ENCODE data around the gene MATCAP1. TPM values are rescaled to one million over a fixed set of nuclear protein-coding genes. Genes with fewer than 3 reads are reported as not detected.

The MATCAP1 gene
- total and polyA plus RNA-seq, 10 of the 15 experiments (the other 5 are each of a cell fraction or from before 2014, with no cell fraction given): 2.8 to 25.8 (median 8.6) TPM

DNA sequence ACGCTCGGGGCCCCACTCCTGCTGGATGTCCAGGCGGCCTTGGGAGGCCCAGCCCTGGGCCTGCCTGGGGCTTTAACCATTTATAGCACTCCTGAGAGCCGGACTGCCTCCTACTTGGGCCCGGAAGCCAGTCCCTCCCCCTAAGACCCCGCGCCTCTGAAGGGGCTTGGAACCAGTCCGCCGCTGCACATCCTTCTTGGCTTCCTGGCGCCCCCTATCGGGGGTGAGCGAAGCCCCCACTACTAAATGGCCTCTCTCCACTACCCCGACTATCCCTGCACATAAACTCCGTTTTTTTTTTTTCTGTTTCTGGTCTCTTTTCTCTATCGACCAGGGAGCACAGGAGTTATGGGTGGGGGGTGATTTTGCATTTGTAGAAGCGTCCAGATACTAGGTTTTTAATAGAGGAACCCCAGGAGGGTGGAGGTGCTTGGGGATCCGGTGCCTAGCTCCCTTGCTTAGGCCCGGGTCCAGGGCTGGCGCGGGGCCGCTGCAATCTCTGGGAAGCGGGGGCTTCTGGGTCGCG, 14.1 kb downstream of the MATCAP1 start (continued):
- TF ChIP-seq, protein P1, sequence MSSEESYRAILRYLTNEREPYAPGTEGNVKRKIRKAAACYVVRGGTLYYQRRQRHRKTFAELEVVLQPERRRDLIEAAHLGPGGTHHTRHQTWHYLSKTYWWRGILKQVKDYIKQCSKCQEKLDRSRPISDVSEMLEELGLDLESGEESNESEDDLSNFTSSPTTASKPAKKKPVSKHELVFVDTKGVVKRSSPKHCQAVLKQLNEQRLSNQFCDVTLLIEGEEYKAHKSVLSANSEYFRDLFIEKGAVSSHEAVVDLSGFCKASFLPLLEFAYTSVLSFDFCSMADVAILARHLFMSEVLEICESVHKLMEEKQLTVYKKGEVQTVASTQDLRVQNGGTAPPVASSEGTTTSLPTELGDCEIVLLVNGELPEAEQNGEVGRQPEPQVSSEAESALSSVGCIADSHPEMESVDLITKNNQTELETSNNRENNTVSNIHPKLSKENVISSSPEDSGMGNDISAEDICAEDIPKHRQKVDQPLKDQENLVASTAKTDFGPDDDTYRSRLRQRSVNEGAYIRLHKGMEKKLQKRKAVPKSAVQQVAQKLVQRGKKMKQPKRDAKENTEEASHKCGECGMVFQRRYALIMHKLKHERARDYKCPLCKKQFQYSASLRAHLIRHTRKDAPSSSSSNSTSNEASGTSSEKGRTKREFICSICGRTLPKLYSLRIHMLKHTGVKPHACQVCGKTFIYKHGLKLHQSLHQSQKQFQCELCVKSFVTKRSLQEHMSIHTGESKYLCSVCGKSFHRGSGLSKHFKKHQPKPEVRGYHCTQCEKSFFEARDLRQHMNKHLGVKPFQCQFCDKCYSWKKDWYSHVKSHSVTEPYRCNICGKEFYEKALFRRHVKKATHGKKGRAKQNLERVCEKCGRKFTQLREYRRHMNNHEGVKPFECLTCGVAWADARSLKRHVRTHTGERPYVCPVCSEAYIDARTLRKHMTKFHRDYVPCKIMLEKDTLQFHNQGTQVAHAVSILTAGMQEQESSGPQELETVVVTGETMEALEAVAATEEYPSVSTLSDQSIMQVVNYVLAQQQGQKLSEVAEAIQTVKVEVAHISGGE (CRISPR knock-in tag; IDR thresholded peaks at IDR 0.05): no peak
- TF ChIP-seq SMC3 (IDR thresholded peaks at IDR 0.05; ENCODE audit: borderline replicate concordance, low read length) (peak; percentile 20; the same call in 1 of the 2 replicates), ZNF384 (IDR thresholded peaks at IDR 0.05; ENCODE audit: borderline replicate concordance, low read depth, low read length) (0 out of 2 replicates have a peak, but pooled peaks have one; percentile 43), RCOR1 (conservative IDR thresholded peaks at IDR 0.05; ENCODE audit: low read depth, low read length) (no peak), EGR1 (IDR thresholded peaks at IDR 0.05; ENCODE audit: borderline replicate concordance in 1 of 2, low read depth in 2 of 2, low read length in 2 of 2) (no peak), RFX5 (IDR thresholded peaks at IDR 0.05; ENCODE audit: low read depth, low read length) (no peak), IKZF2 (IDR thresholded peaks at IDR 0.05) (0 out of 4 replicates have a peak, but pooled peaks of 1 of the 2 experiments have one; percentile 4), ZBED1 (IDR thresholded peaks at IDR 0.05; ENCODE audit: borderline replicate concordance) (no peak), ESRRA (IDR thresholded peaks at IDR 0.05; ENCODE audit: low read length) (no peak), HCFC1 (IDR thresholded peaks at IDR 0.05; ENCODE audit: low read length) (no peak), ZBTB4 (CRISPR knock-in tag; IDR thresholded peaks at IDR 0.05) (no peak), RAD21 (IDR thresholded peaks at IDR 0.05; ENCODE audit: insufficient read depth, low read depth, low read length) (peak; percentile 32; the same call in 1 of the 2 replicates), BACH1 (IDR thresholded peaks at IDR 0.05; ENCODE audit: borderline replicate concordance) (no peak), HDAC6 (IDR thresholded peaks at IDR 0.05; ENCODE audit: unreplicated experiment) (no peak)
- TF ChIP-seq, protein P2, sequence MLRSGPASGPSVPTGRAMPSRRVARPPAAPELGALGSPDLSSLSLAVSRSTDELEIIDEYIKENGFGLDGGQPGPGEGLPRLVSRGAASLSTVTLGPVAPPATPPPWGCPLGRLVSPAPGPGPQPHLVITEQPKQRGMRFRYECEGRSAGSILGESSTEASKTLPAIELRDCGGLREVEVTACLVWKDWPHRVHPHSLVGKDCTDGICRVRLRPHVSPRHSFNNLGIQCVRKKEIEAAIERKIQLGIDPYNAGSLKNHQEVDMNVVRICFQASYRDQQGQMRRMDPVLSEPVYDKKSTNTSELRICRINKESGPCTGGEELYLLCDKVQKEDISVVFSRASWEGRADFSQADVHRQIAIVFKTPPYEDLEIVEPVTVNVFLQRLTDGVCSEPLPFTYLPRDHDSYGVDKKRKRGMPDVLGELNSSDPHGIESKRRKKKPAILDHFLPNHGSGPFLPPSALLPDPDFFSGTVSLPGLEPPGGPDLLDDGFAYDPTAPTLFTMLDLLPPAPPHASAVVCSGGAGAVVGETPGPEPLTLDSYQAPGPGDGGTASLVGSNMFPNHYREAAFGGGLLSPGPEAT (IDR thresholded peaks at IDR 0.05; ENCODE audit: low read depth): 0 out of 2 replicates have a peak, but pooled peaks have one; percentile 19
